ENCODE measurements around the gene ACTL7B. TPM values are rescaled to one million over a fixed set of nuclear protein-coding genes. Genes with fewer than 3 reads are reported as not detected.
"Not testable (repeated sequence)": the region's sequence is repeated elsewhere in the genome, so short reads cannot be mapped to it uniquely, and the experiment has no call there.

ACTL7B gene
- total RNA-seq, 1 donor from 2014 or later: 0.16 TPM

GRCh38 chr9:108850293-108850897, 5.4 kb downstream of the ACTL7B start:
- Mint-ChIP-seq H3K36me3 (ENCODE audit: low read depth) (no peaks in the 10 kb centered on the region), H3K4me1 (peaks cover 10% of the 10 kb centered on the region), H3K27me3 (no peaks in the 10 kb centered on the region), H3K27ac (no peak overlapping the region), H3K4me3 (no peak overlapping the region), H3K9me3 (no peaks in the 10 kb centered on the region)
- DNase-seq (no peak), ATAC-seq (ENCODE audit: low read depth) (no peak)
- POLR2A ChIA-PET: no interaction called here
- CTCF ChIA-PET: no interaction called here
- intact Hi-C loops (cut with micrococcal nuclease): no loop called here
- no peak for TF ChIP-seq CTCF (IDR thresholded peaks at IDR 0.05)

GRCh38 chr9:108848296-108848695, 7.5 kb downstream of the ACTL7B start:
- H3K36me3 Mint-ChIP-seq (ENCODE audit: low read depth); ATAC-seq (ENCODE audit: low read depth); H3K4me1 Mint-ChIP-seq; H3K27me3 Mint-ChIP-seq; POLR2A ChIA-PET; DNase-seq; H3K4me3 Mint-ChIP-seq; intact Hi-C loops (cut with micrococcal nuclease); H3K27ac Mint-ChIP-seq; H3K9me3 Mint-ChIP-seq: not testable (repeated sequence)
- CTCF ChIA-PET: interaction anchor here (1.1 kb wide), 1 partner anchor 1383 kb away, joined by 3 read pairs; no protein-coding TSS in a partner anchor

GRCh38 chr9:108845947-108846346, 9.8 kb downstream of the ACTL7B start:
- ChIA-PET CTCF (no interaction called here), POLR2A (no interaction called here)
- intact Hi-C loops (cut with micrococcal nuclease): no loop called here
- ATAC-seq (ENCODE audit: low read depth) (no peak), DNase-seq (no peak)
- no peaks in the 10 kb centered on the region for H3K36me3 Mint-ChIP-seq (ENCODE audit: low read depth)
- H3K9me3 Mint-ChIP-seq: no peaks in the 10 kb centered on the region
- no peak overlapping the region for H3K27ac Mint-ChIP-seq
- H3K4me1 Mint-ChIP-seq: peaks cover 23% of the 10 kb centered on the region
- H3K27me3 Mint-ChIP-seq: no peaks in the 10 kb centered on the region
- TF ChIP-seq CTCF (IDR thresholded peaks at IDR 0.05): no peak
- no peak overlapping the region for H3K4me3 Mint-ChIP-seq

- peaks cover 23% of the 10 kb centered on the region for H3K4me1 Mint-ChIP-seq
Observed at GRCh38 chr9:108845507-108845906, 10.3 kb downstream of the ACTL7B start.

GRCh38 chr9:108844856-108845255, 10.9 kb downstream of the ACTL7B start:
- TF ChIP-seq CTCF (IDR thresholded peaks at IDR 0.05): no peak
- ChIA-PET CTCF (no interaction called here), POLR2A (no interaction called here)
- Mint-ChIP-seq H3K27me3 (no peaks in the 10 kb centered on the region), H3K36me3 (ENCODE audit: low read depth) (no peaks in the 10 kb centered on the region), H3K27ac (no peak overlapping the region), H3K4me3 (no peak overlapping the region), H3K9me3 (no peaks in the 10 kb centered on the region), H3K4me1 (peaks cover 23% of the 10 kb centered on the region)
- intact Hi-C loops (cut with micrococcal nuclease): no loop called here
- ATAC-seq (ENCODE audit: low read depth) (no peak), DNase-seq (no peak)

More at GRCh38 chr9:108845507-108845906, 10.3 kb downstream of the ACTL7B start:
- Mint-ChIP-seq H3K27me3 (no peaks in the 10 kb centered on the region), H3K36me3 (ENCODE audit: low read depth) (no peaks in the 10 kb centered on the region), H3K4me3 (no peak overlapping the region), H3K9me3 (no peaks in the 10 kb centered on the region), H3K27ac (no peak overlapping the region)
- intact Hi-C loops (cut with micrococcal nuclease): no loop called here
- POLR2A ChIA-PET: no interaction called here
- no peak for TF ChIP-seq CTCF (IDR thresholded peaks at IDR 0.05)
- no peak for ATAC-seq (ENCODE audit: low read depth)
- CTCF ChIA-PET: no interaction called here
- DNase-seq: no peak

- no peak for TF ChIP-seq CTCF (IDR thresholded peaks at IDR 0.05)
- intact Hi-C loops (cut with micrococcal nuclease): no loop called here
- H3K9me3 Mint-ChIP-seq: no peaks in the 10 kb centered on the region
Observed at GRCh38 chr9:108844391-108844790, 11.4 kb downstream of the ACTL7B start.

More at GRCh38 chr9:108844391-108844790, 11.4 kb downstream of the ACTL7B start:
- CTCF ChIA-PET: no interaction called here
- Mint-ChIP-seq H3K4me3 (no peak overlapping the region), H3K27me3 (no peaks in the 10 kb centered on the region), H3K36me3 (ENCODE audit: low read depth) (no peaks in the 10 kb centered on the region), H3K27ac (no peak overlapping the region), H3K4me1 (peaks cover 23% of the 10 kb centered on the region)
- no peak for ATAC-seq (ENCODE audit: low read depth)
- POLR2A ChIA-PET: no interaction called here
- no peak for DNase-seq

All from activated B cell treated with CpG ODN at 0.5 μM for 24 hours (primary cell).